Measurements from ENCODE around the gene NABP1. TPM values are rescaled to one million over a fixed set of nuclear protein-coding genes. Genes with fewer than 3 reads are reported as not detected.

The NABP1 gene
- polyA plus RNA-seq, 1 donor (not counting 4 experiments of a cell fraction or from before 2014, with no cell fraction given), result 29.3 TPM

DNA sequence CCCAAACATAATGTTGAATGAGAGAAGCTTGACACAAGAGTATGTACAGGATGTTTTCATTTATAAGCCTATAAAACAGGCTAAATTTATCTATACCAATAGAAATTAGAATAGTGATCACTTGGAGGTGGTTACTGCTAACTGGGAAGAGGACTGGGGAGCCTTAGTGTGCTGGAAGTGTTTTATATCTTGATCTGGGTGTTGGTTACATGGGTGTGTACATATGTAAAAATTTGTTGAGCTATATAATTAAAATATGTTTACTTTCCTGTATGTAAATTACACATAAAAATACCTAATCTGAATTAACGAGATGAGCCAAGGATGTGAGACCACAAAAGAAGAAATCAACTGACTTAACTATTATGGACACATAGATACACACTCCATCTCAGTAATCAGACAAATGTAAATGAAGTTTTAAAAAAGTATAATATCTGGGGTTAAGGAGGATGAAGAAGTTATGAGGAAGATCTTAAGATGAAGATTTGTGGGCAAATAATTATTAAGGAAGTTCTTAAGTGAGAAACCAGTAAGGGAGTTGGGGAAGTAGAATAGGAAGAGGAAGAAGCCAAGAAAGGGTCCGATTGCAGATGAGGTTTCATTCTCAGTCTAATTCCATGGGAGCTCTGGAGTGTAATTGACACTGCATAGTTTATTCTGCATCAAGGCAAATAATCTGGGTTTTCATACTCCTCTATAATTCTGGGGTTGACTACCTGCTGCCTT, 32.3 kb upstream of the NABP1 start:
- DNase-seq (ENCODE audit: low read depth, low spot score) (no peak), FAIRE-seq (no peak)
- peak overlapping the region; percentile 80 for H3K27ac ChIP-seq (ENCODE audit: control insufficient read depth, insufficient read depth, low read length)
- H3K9ac ChIP-seq (ENCODE audit: control insufficient read depth, extremely low read depth, insufficient read depth, low read length), result no peak overlapping the region
- H3K27me3 ChIP-seq (ENCODE audit: control insufficient read depth, extremely low read depth, insufficient read depth, low read length), result no peaks in the 10 kb centered on the region
- peak overlapping the region; percentile 19 for H3K4me2 ChIP-seq (ENCODE audit: control insufficient read depth, extremely low read depth, insufficient read depth, low read depth, low read length)
- H3K9me3 ChIP-seq (ENCODE audit: control insufficient read depth, low read depth, low read length), result no peaks in the 10 kb centered on the region
- dilution Hi-C loops (cut with MboI; ENCODE audit: extremely low pct_ligation_motif_present, low sequenced_read_pairs), result no loop called here
- peaks cover 23% of the 10 kb centered on the region for H3K4me1 ChIP-seq (ENCODE audit: control insufficient read depth, extremely low read depth, insufficient read depth, low read length)
- peak overlapping the region in 1 of 3 experiments; percentile 1 for H3K4me3 ChIP-seq (ENCODE audit: control insufficient read depth in 2 of 3, extremely low read depth in 1 of 3, insufficient read depth in 2 of 3, low read depth in 1 of 3, low read length in 3 of 3)
- H4K20me1 ChIP-seq (ENCODE audit: control insufficient read depth, extremely low read depth, insufficient read depth, low read length), result no peaks in the 10 kb centered on the region
- H3K79me2 ChIP-seq (ENCODE audit: control insufficient read depth, insufficient read depth, low read length), result no peaks in the 10 kb centered on the region
- H3K36me3 ChIP-seq (ENCODE audit: control insufficient read depth in 2 of 2, extremely low read depth in 1 of 2, insufficient read depth in 2 of 2, low read length in 2 of 2), result no peaks in the 10 kb centered on the region
- no peak for TF ChIP-seq EZH2 (IDR thresholded peaks at IDR 0.05; ENCODE audit: low read length)
- TF ChIP-seq, protein P1, sequence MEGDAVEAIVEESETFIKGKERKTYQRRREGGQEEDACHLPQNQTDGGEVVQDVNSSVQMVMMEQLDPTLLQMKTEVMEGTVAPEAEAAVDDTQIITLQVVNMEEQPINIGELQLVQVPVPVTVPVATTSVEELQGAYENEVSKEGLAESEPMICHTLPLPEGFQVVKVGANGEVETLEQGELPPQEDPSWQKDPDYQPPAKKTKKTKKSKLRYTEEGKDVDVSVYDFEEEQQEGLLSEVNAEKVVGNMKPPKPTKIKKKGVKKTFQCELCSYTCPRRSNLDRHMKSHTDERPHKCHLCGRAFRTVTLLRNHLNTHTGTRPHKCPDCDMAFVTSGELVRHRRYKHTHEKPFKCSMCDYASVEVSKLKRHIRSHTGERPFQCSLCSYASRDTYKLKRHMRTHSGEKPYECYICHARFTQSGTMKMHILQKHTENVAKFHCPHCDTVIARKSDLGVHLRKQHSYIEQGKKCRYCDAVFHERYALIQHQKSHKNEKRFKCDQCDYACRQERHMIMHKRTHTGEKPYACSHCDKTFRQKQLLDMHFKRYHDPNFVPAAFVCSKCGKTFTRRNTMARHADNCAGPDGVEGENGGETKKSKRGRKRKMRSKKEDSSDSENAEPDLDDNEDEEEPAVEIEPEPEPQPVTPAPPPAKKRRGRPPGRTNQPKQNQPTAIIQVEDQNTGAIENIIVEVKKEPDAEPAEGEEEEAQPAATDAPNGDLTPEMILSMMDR (optimal IDR thresholded peaks at IDR 0.05 in 1 of 3, IDR thresholded peaks at IDR 0.05 in 1 of 3, conservative IDR thresholded peaks at IDR 0.05 in 1 of 3; ENCODE audit: extremely low read depth in 1 of 3, insufficient read depth in 2 of 3, low read length in 3 of 3), result no peak
- no peaks in the 10 kb centered on the region for H3K9me1 ChIP-seq (ENCODE audit: control insufficient read depth, extremely low read depth, insufficient read depth, low read length)
- no peak overlapping the region for H2AFZ ChIP-seq (ENCODE audit: control insufficient read depth, low read length)

DNA sequence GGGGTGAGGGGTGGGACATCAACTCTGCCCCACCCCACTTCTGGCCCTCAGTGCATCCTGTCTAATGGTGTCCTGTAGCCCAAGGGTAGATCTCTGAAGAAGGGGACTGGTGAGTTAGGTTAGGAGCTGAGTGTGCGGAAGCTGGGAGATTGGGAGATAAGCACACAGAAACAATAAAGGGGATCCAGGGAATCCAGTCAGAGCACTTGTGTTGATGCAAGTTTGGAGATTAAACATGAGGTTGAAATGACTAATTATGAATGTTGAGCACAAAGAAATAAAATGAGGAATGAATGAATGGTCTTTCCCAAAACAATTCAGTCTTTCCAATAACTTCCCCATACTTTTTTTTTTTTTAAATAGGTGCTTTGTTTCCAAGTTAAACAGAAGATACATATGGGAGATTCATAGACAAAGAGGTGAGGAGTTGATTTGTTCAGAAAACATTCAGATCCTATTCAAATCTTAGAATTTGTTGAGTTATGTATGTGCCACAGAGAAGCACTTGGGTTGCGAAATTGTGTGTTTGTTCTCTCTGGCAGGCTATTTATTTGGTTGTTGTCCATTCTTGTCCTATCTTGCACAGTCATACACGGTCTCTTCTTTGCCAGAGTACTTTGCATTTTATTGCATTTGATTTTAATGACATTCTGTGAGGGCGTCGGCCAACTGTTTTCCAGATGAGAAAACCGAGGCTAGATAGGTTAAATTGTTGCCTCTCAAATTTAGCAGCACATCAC, 31.6 kb upstream of the NABP1 start:
- no peaks in the 10 kb centered on the region for H3K27me3 ChIP-seq (ENCODE audit: control insufficient read depth, extremely low read depth, insufficient read depth, low read length)
- H3K27ac ChIP-seq (ENCODE audit: control insufficient read depth, insufficient read depth, low read length), result peak overlapping the region; percentile 80
- H3K4me1 ChIP-seq (ENCODE audit: control insufficient read depth, extremely low read depth, insufficient read depth, low read length), result peaks cover 23% of the 10 kb centered on the region
- no peaks in the 10 kb centered on the region for H3K9me3 ChIP-seq (ENCODE audit: control insufficient read depth, low read depth, low read length)
- H2AFZ ChIP-seq (ENCODE audit: control insufficient read depth, low read length), result peak overlapping the region; percentile 12
- H3K36me3 ChIP-seq (ENCODE audit: control insufficient read depth in 2 of 2, extremely low read depth in 1 of 2, insufficient read depth in 2 of 2, low read length in 2 of 2), result no peaks in the 10 kb centered on the region
- no peaks in the 10 kb centered on the region for H3K79me2 ChIP-seq (ENCODE audit: control insufficient read depth, insufficient read depth, low read length)
- FAIRE-seq (peak; percentile 98), DNase-seq (ENCODE audit: low read depth, low spot score) (peak; percentile 67)
- peak overlapping the region in 2 of 3 experiments; percentile 1 to 12 for H3K4me3 ChIP-seq (ENCODE audit: control insufficient read depth in 2 of 3, extremely low read depth in 1 of 3, insufficient read depth in 2 of 3, low read depth in 1 of 3, low read length in 3 of 3)
- H4K20me1 ChIP-seq (ENCODE audit: control insufficient read depth, extremely low read depth, insufficient read depth, low read length), result no peaks in the 10 kb centered on the region
- TF ChIP-seq, protein P1 (optimal IDR thresholded peaks at IDR 0.05 in 1 of 3, IDR thresholded peaks at IDR 0.05 in 1 of 3, conservative IDR thresholded peaks at IDR 0.05 in 1 of 3; ENCODE audit: extremely low read depth in 1 of 3, insufficient read depth in 2 of 3, low read length in 3 of 3), result no peak
- no peak for TF ChIP-seq EZH2 (IDR thresholded peaks at IDR 0.05; ENCODE audit: low read length)
- H3K9ac ChIP-seq (ENCODE audit: control insufficient read depth, extremely low read depth, insufficient read depth, low read length), result peak overlapping the region; percentile 38
- H3K9me1 ChIP-seq (ENCODE audit: control insufficient read depth, extremely low read depth, insufficient read depth, low read length), result no peaks in the 10 kb centered on the region
- H3K4me2 ChIP-seq (ENCODE audit: control insufficient read depth, extremely low read depth, insufficient read depth, low read depth, low read length), result peak overlapping the region; percentile 59
- dilution Hi-C loops (cut with MboI; ENCODE audit: extremely low pct_ligation_motif_present, low sequenced_read_pairs), result no loop called here

Data from keratinocyte (primary cell).